H1 (cell line): Measurements from ENCODE around the gene PTGDS. TPM values are rescaled to one million over a fixed set of nuclear protein-coding genes. Genes with fewer than 3 reads are reported as not detected.
A peak's percentile ranks its signal among the peaks of the same experiment; 100 is the strongest.

ENCODE experiments used
- CTCF ChIA-PET: fragments of 300-600 bp; sonication (Branson Sonifier 250); formaldehyde crosslinking; loops from one replicate; lab custom pipeline; 2021; ENCODE audit not compliant: partially characterized antibody; lab: Charles Lee
- POLR2A ChIA-PET: fragments of 300-600 bp; sonication (Branson Sonifier 250); formaldehyde crosslinking; loops from one replicate; lab custom pipeline; 2021; ENCODE audit warnings: inconsistent platforms; ENCODE audit not compliant: partially characterized antibody; lab: Charles Lee
- DNase-seq, 2 experiments: peaks; one replicate each; pipeline versions ENCODE4 v3.0.0 to v3.0.0-alpha.2; 2010 to 2022; ENCODE audit warnings: low spot score in 2 of 2, low read depth in 1 of 2, mixed read lengths in 1 of 2
- FAIRE-seq: peaks from 2 replicates; lab custom pipeline; 2011; peaks lifted over from hg19 to GRCh38; lab: Jason Lieb, UNC
- H2AFZ ChIP-seq: 2 replicates; pipeline ENCODE4 v1.8.1; 2012; ENCODE audit warnings: low read length, inconsistent platforms
- H2AK5ac ChIP-seq: 2 replicates; pipeline ENCODE4 v1.6.1; 2013; ENCODE audit warnings: low read depth, low read length
- H2BK120ac ChIP-seq: replicated peaks from 2 replicates; pipeline ENCODE3; 2013; ENCODE audit warnings: low read depth, low read length, inconsistent platforms
- H2BK12ac ChIP-seq: 2 replicates; pipeline ENCODE4 v1.6.1; 2013; ENCODE audit warnings: low read depth, low read length
- H2BK15ac ChIP-seq: 2 replicates; pipeline ENCODE4 v1.6.1; 2013; ENCODE audit warnings: low read length
- H2BK20ac ChIP-seq: 2 replicates; pipeline ENCODE4 v1.6.1; 2013; ENCODE audit warnings: low read length
- H2BK5ac ChIP-seq: 2 replicates; pipeline ENCODE4 v1.6.1; 2013; ENCODE audit warnings: low read depth, low read length
- H3K14ac ChIP-seq: 2 replicates; pipeline ENCODE4 v1.6.1; 2013; ENCODE audit warnings: inconsistent platforms; ENCODE audit not compliant: insufficient read length
- H3K18ac ChIP-seq: 2 replicates; pipeline ENCODE4 v1.6.1; 2013; ENCODE audit warnings: low read length; ENCODE audit errors: extremely low read depth
- H3K23ac ChIP-seq: 2 replicates; pipeline ENCODE4 v1.6.1; 2013; ENCODE audit warnings: inconsistent platforms; ENCODE audit not compliant: insufficient read length
- H3K23me2 ChIP-seq: 2 replicates; pipeline ENCODE4 v1.6.1; 2013; ENCODE audit warnings: low read depth, low read length
- H3K27ac ChIP-seq: 2 replicates; pipeline ENCODE4 v1.6.1; 2011; ENCODE audit warnings: low read depth, low read length, inconsistent platforms
- H3K27me3 ChIP-seq, 4 experiments: replicated peaks in 1 of 4; 1 replicate in 1 of 4; 2 replicates in 3 of 4; pipeline versions ENCODE4 v1.6.1 to v1.8.1; 2011 to 2013; ENCODE audit warnings: low read length in 3 of 4, mild to moderate bottlenecking in 3 of 4, inconsistent platforms in 2 of 4, mixed read lengths in 2 of 4, moderate library complexity in 1 of 4; ENCODE audit not compliant: control insufficient read depth in 3 of 4, insufficient read depth in 3 of 4; ENCODE audit errors: extremely low read depth in 1 of 4
- H3K36me3 ChIP-seq, 4 experiments: 2 replicates each; pipeline versions ENCODE4 v1.6.1 to v1.8.1; 2011 to 2013; ENCODE audit warnings: mild to moderate bottlenecking in 4 of 4, low read length in 3 of 4, moderate library complexity in 2 of 4, control low read depth in 1 of 4, inconsistent platforms in 1 of 4; ENCODE audit not compliant: insufficient read depth in 4 of 4, control insufficient read depth in 2 of 4
- H3K4ac ChIP-seq: replicated peaks from 2 replicates; pipeline ENCODE3; 2013; ENCODE audit warnings: low read length, low read depth, mixed read lengths, inconsistent platforms; ENCODE audit not compliant: insufficient read length
- H3K4me1 ChIP-seq, 4 experiments: replicated peaks in 1 of 4; 1 replicate in 1 of 4; 2 replicates in 3 of 4; pipeline versions ENCODE4 v1.6.1 to v1.8.1; 2011 to 2013; ENCODE audit warnings: low read length in 3 of 4, inconsistent platforms in 2 of 4, mixed read lengths in 1 of 4; ENCODE audit not compliant: insufficient read depth in 4 of 4, control insufficient read depth in 3 of 4
- H3K4me2 ChIP-seq, 2 experiments: 2 replicates each; pipeline versions ENCODE4 v1.6.1 to v1.8.1; 2011 to 2013; ENCODE audit warnings: low read depth in 2 of 2, low read length in 2 of 2, control low read depth in 1 of 2, inconsistent platforms in 1 of 2, mild to moderate bottlenecking in 1 of 2; ENCODE audit not compliant: insufficient read depth in 1 of 2
- H3K4me3 ChIP-seq, 4 experiments: fragments of 200-600, 300-600 bp in 1 of 4; sonication (generic), shearing (Covaris generic), sonication (Bioruptor Twin) in 1 of 4; 2 replicates each; pipeline versions ENCODE4 v1.5.1 to v1.8.1; 2011 to 2016; ENCODE audit warnings: low read length in 4 of 4, low read depth in 3 of 4, control low read depth in 2 of 4, inconsistent platforms in 2 of 4, mild to moderate bottlenecking in 2 of 4, mixed read lengths in 1 of 4, moderate library complexity in 1 of 4; ENCODE audit not compliant: insufficient read depth in 2 of 4; ENCODE audit errors: extremely low read depth in 1 of 4
- H3K56ac ChIP-seq: replicated peaks from 2 replicates; pipeline ENCODE3; 2013; ENCODE audit warnings: low read depth, mild to moderate bottlenecking, mixed read lengths, low read length, inconsistent platforms; ENCODE audit not compliant: insufficient read length
- H3K79me1 ChIP-seq: 2 replicates; pipeline ENCODE4 v1.6.1; 2013; ENCODE audit warnings: low read depth, low read length, control low read depth
- H3K79me2 ChIP-seq, 2 experiments: 2 replicates each; pipeline versions ENCODE4 v1.6.1 to v1.8.1; 2012 to 2013; ENCODE audit warnings: low read length in 2 of 2, mild to moderate bottlenecking in 2 of 2, inconsistent platforms in 1 of 2; ENCODE audit not compliant: insufficient read depth in 2 of 2, control insufficient read depth in 1 of 2
- H3K9ac ChIP-seq, 4 experiments: replicated peaks in 1 of 4; 1 replicate in 1 of 4; 2 replicates in 3 of 4; pipeline versions ENCODE4 v1.6.1 to v1.8.1; 2011 to 2013; ENCODE audit warnings: low read depth in 3 of 4, low read length in 3 of 4, control low read depth in 2 of 4, mild to moderate bottlenecking in 2 of 4, moderate library complexity in 2 of 4, inconsistent platforms in 1 of 4; ENCODE audit errors: extremely low read depth in 1 of 4
- H3K9me3 ChIP-seq, 2 experiments: 2 replicates each; pipeline versions ENCODE4 v1.6.1 to v1.8.1; 2012 to 2013; ENCODE audit warnings: mild to moderate bottlenecking in 2 of 2, moderate library complexity in 2 of 2, control low read depth in 1 of 2, inconsistent platforms in 1 of 2, low read depth in 1 of 2, low read length in 1 of 2, mixed read lengths in 1 of 2; ENCODE audit not compliant: insufficient read depth in 2 of 2
- H4K20me1 ChIP-seq, 2 experiments: replicated peaks in 1 of 2; 2 replicates each; pipeline versions ENCODE3 to v1.8.1; 2011 to 2013; ENCODE audit warnings: inconsistent platforms in 2 of 2, low read length in 2 of 2, mild to moderate bottlenecking in 1 of 2; ENCODE audit not compliant: insufficient read depth in 2 of 2, control insufficient read depth in 1 of 2
- H4K5ac ChIP-seq: 2 replicates; pipeline ENCODE4 v1.6.1; 2013; ENCODE audit warnings: low read length, low read depth, mixed read lengths, inconsistent platforms; ENCODE audit not compliant: insufficient read length
- H4K8ac ChIP-seq: 2 replicates; pipeline ENCODE4 v1.8.0; 2013; ENCODE audit warnings: mild to moderate bottlenecking, moderate library complexity, low read length, inconsistent platforms; ENCODE audit not compliant: insufficient read depth; ENCODE audit errors: extremely low read depth
- H4K91ac ChIP-seq: replicated peaks from 2 replicates; pipeline ENCODE3; 2013; ENCODE audit warnings: low read length, mixed read lengths, inconsistent platforms; ENCODE audit not compliant: insufficient read length
- CTBP2 ChIP-seq: IDR thresholded peaks from 2 replicates; pipeline ENCODE4 v1.7.0; 2011; ENCODE audit warnings: borderline replicate concordance, mild to moderate bottlenecking, moderate library complexity, mixed read lengths, low read length; ENCODE audit not compliant: insufficient read depth, insufficient read length
- EGR1 ChIP-seq: IDR thresholded peaks from 2 replicates; pipeline ENCODE4 v1.6.1; 2011; ENCODE audit warnings: low read depth, low read length, borderline replicate concordance
- GABPA ChIP-seq: IDR thresholded peaks from 2 replicates; pipeline ENCODE4 v1.6.1; 2011; ENCODE audit warnings: mild to moderate bottlenecking, low read length, moderate library complexity, borderline replicate concordance; ENCODE audit not compliant: insufficient read depth
- GTF2F1 ChIP-seq: IDR thresholded peaks from 2 replicates; pipeline ENCODE4 v1.6.1; 2012; ENCODE audit warnings: low read depth, low read length, improper control_type of control experiment, borderline replicate concordance
- KDM1A ChIP-seq: fragments of 200-600, 300-600 bp; sonication (generic); IDR thresholded peaks from 2 replicates; pipeline ENCODE4 v1.7.1; 2016; ENCODE audit warnings: mild to moderate bottlenecking, low read length, borderline replicate concordance
- NRF1 ChIP-seq: IDR thresholded peaks from 2 replicates; pipeline ENCODE4 v1.6.1; 2011; ENCODE audit warnings: mild to moderate bottlenecking, low read depth, low read length, improper control_type of control experiment
- RAD21 ChIP-seq, 2 experiments: IDR thresholded peaks in 1 of 2; conservative IDR thresholded peaks in 1 of 2; 2 replicates each; pipeline ENCODE4 v1.6.1; 2011; ENCODE audit warnings: low read depth in 2 of 2, low read length in 2 of 2, improper control_type of control experiment in 1 of 2, inconsistent platforms in 1 of 2, mild to moderate bottlenecking in 1 of 2, moderate library complexity in 1 of 2
- TAF7 ChIP-seq: optimal IDR thresholded peaks from 2 replicates; pipeline ENCODE3; 2011; ENCODE audit warnings: low read depth, mild to moderate bottlenecking, inconsistent platforms, low read length, moderate library complexity, borderline replicate concordance
- USF2 ChIP-seq: IDR thresholded peaks from 2 replicates; pipeline ENCODE4 v1.6.1; 2011; ENCODE audit warnings: low read length, improper control_type of control experiment
- WGBS, 2 experiments: shearing (Covaris generic) in 1 of 2; methylation state at CpG; one replicate each; pipeline versions ENCODE4 v1.1.6 to v1.1.7; 2013 to 2015; ENCODE audit warnings: low lambda C conversion rate in 2 of 2, mixed read lengths in 2 of 2, inconsistent platforms in 1 of 2, low coverage in 1 of 2, missing lambda C conversion rate in 1 of 2; ENCODE audit not compliant: insufficient replicate concordance in 2 of 2, insufficient coverage in 1 of 2, insufficient read length in 1 of 2; ENCODE audit errors: extremely low coverage in 1 of 2, missing lambda C conversion rate in 1 of 2; 5-methylcytosine and 5-hydroxymethylcytosine counted together
- polyA plus RNA-seq, 7 experiments: library from polyadenylated mRNA; depleted of rRNA in 3 of 7; stranded (reverse) in 5 of 7; unstranded in 2 of 7; fragments of >200 nt in 5 of 7; fragments of 200-250 nt in 2 of 7; gene quantifications; 1 replicate in 5 of 7; 2 replicates in 1 of 7; 4 replicates in 1 of 7; pipeline versions ENCODE4 v1.2.1 to v1.2.3, GENCODE V29; 2011 to 2013; ENCODE audit warnings: missing spikeins in 2 of 7, mixed read lengths in 2 of 7
- total RNA-seq: library from RNA; stranded (reverse); fragmentation: NEBNext Ultra II Directional; extraction: Animal tissue kit (Norgen Biotek cat#: 25700); gene quantifications from 2 replicates; pipeline ENCODE4 v1.2.1, GENCODE V29; 2021

Gene PTGDS
- total and polyA plus RNA-seq, 2 of the 8 experiments (the other 6 are each of a cell fraction or from before 2014, with no cell fraction given), result 1.7 to 2.3 TPM

- H3K9ac ChIP-seq, result no peak overlapping the region
- no peak overlapping the region for H2BK5ac ChIP-seq
- H3K4me1 ChIP-seq, result peaks cover 0 to 14% (median 6%) of the 10 kb centered on the region in 4 experiments; a peak in 5 of 7 replicates
- FAIRE-seq (no peak), DNase-seq (no peak)
- H2BK120ac ChIP-seq, result no peak overlapping the region
- no peak overlapping the region for H3K4ac ChIP-seq
- H3K79me2 ChIP-seq, result no peaks in the 10 kb centered on the region
- H3K23ac ChIP-seq, result no peak overlapping the region
- ChIA-PET POLR2A (interaction anchor here (1.2 to 1.6 kb wide), 2 partner anchors 12 to 33 kb away, joined by 3 read pairs; partner anchors contain the start of gene PAXX), CTCF (interaction anchor here (0.6 to 8.5 kb wide), 14 partner anchors 10 to 196 kb away, joined by 3 to 110 read pairs (median 5); partner anchors contain the start of genes C8G, CLIC3, MAN1B1 and PAXX)
- no peak overlapping the region for H2BK15ac ChIP-seq
- peaks cover 4% of the 10 kb centered on the region; the same call in 1 of the 2 replicates for H3K23me2 ChIP-seq
- no peak overlapping the region for H4K91ac ChIP-seq
- no peaks in the 10 kb centered on the region for H3K9me3 ChIP-seq
- no peak overlapping the region for H4K5ac ChIP-seq
- no peak overlapping the region for H2BK20ac ChIP-seq
- no peak overlapping the region for H3K4me3 ChIP-seq
- no peak overlapping the region for H2AK5ac ChIP-seq
- H3K79me1 ChIP-seq, result no peaks in the 10 kb centered on the region
- TF ChIP-seq RAD21 (IDR thresholded peaks at IDR 0.05 in 1 of 2, conservative IDR thresholded peaks at IDR 0.05 in 1 of 2; ENCODE audit: low read depth in 2 of 2, low read length in 2 of 2) (no peak), TAF7 (no peak), USF2 (no peak), EGR1 (no peak), CTBP2 (no peak), GABPA (no peak), KDM1A (no peak), NRF1 (no peak), GTF2F1 (no peak)
- 87% methylated on average over 10 of the region's 21 CpGs; no CpG with 5 or more reads in 1 of the 2 experiments for WGBS, 2 experiments
- no peak overlapping the region for H2AFZ ChIP-seq
- no peak overlapping the region for H3K56ac ChIP-seq
- H3K36me3 ChIP-seq, result no peaks in the 10 kb centered on the region
- peaks cover 1 to 27% (median 15%) of the 10 kb centered on the region in 4 experiments; a peak in 6 of 7 replicates for H3K27me3 ChIP-seq
- no peak overlapping the region for H3K4me2 ChIP-seq
- H4K20me1 ChIP-seq, result peaks cover 0 to 8% of the 10 kb centered on the region in 2 experiments
- 0 out of 2 replicates have a peak overlapping the region, but pooled peaks have one; percentile 17 for H2BK12ac ChIP-seq
- H3K27ac ChIP-seq, result no peak overlapping the region
- H4K8ac ChIP-seq, result no peak overlapping the region; the same call in 1 of the 2 replicates
- H3K14ac ChIP-seq, result no peak overlapping the region
- H3K18ac ChIP-seq, result no peak overlapping the region
Measured at GRCh38 chr9:137025517-137025966, 48.2 kb downstream of the PTGDS start.
